B cell (primary cell): ENCODE data around the gene CTSD. TPM values are rescaled to one million over a fixed set of nuclear protein-coding genes. Genes with fewer than 3 reads are reported as not detected.

Experiments
- ATAC-seq: fragments of 200-7000 bp; cut with Tn5 transposase; one replicate; pipeline ENCODE4 v1.10.0; 2021; ENCODE audit warnings: low read depth, mild to moderate bottlenecking, moderate number of reproducible peaks, moderate library complexity
- CTCF ChIA-PET: fragments of 350-600 bp; sonication (Branson Sonifier 250); formaldehyde crosslinking; loops from one replicate; lab custom pipeline; 2021; ENCODE audit warnings: antibody characterized with exemption, inconsistent platforms; lab: Charles Lee
- POLR2A ChIA-PET: fragments of 350-600 bp; sonication (Branson Sonifier 250); formaldehyde crosslinking; loops from one replicate; lab custom pipeline; 2021; ENCODE audit warnings: antibody characterized with exemption; lab: Charles Lee
- DNase-seq: peaks from one replicate; pipeline ENCODE4 v3.0.0; 2013
- H2AFZ ChIP-seq: 2 replicates; pipeline ENCODE4 v1.6.1; 2012; ENCODE audit warnings: mild to moderate bottlenecking, low read depth, low read length; ENCODE audit not compliant: insufficient read depth, poor library complexity, severe bottlenecking
- H3K27ac ChIP-seq, 2 donors: 1 replicate in 1 of 2; 2 replicates in 1 of 2; pipeline ENCODE4 v1.5.1; 2012 to 2013; ENCODE audit warnings: low read length in 2 of 2, mild to moderate bottlenecking in 2 of 2, moderate library complexity in 1 of 2
- H3K27me3 ChIP-seq, 4 experiments: fragments of 200-600 bp in 1 of 4; sonication (generic) in 1 of 4; replicated peaks in 1 of 4; 1 replicate in 2 of 4; 2 replicates in 2 of 4; pipeline versions ENCODE4 v1.6.1 to v1.7.0; 2013 to 2016; ENCODE audit warnings: low read length in 3 of 4, mild to moderate bottlenecking in 2 of 4, mixed read lengths in 1 of 4, moderate library complexity in 1 of 4; ENCODE audit not compliant: insufficient read depth in 4 of 4, control insufficient read depth in 3 of 4; ENCODE audit errors: control extremely low read depth in 1 of 4
- H3K36me3 ChIP-seq, 2 experiments: replicated peaks in 1 of 2; 1 replicate in 1 of 2; 2 replicates in 1 of 2; pipeline versions ENCODE4 v1.6.1 to v1.7.1; 2013; ENCODE audit warnings: low read length in 1 of 2; ENCODE audit not compliant: insufficient read depth in 2 of 2, control insufficient read depth in 1 of 2; ENCODE audit errors: control extremely low read depth in 1 of 2, extremely low read depth in 1 of 2
- H3K4me1 ChIP-seq, 2 donors: fragments of 200-600 bp in 1 of 2; sonication (generic) in 1 of 2; 1 replicate in 1 of 2; 2 replicates in 1 of 2; pipeline versions ENCODE4 v1.5.1 to v1.6.1; 2013 to 2017; ENCODE audit warnings: low read length in 2 of 2; ENCODE audit not compliant: control insufficient read depth in 2 of 2, insufficient read depth in 2 of 2
- H3K4me2 ChIP-seq: replicated peaks from 2 replicates; pipeline ENCODE3; 2012; ENCODE audit warnings: mild to moderate bottlenecking, low read depth, low read length; ENCODE audit not compliant: poor library complexity, severe bottlenecking
- H3K4me3 ChIP-seq, 5 experiments: fragments of 200-600 bp in 1 of 5; sonication (generic) in 1 of 5; 1 replicate in 3 of 5; 2 replicates in 2 of 5; pipeline versions ENCODE4 v1.5.1 to v1.7.0; 2011 to 2016; ENCODE audit warnings: low read length in 4 of 5, mild to moderate bottlenecking in 4 of 5, low read depth in 2 of 5, control low read depth in 1 of 5, moderate library complexity in 1 of 5; ENCODE audit not compliant: insufficient read depth in 1 of 5; ENCODE audit errors: control extremely low read depth in 1 of 5, extremely low read depth in 1 of 5
- H3K79me2 ChIP-seq: fragments of 200-600 bp; sonication (generic); one replicate; pipeline ENCODE4 v1.6.0; 2016; ENCODE audit warnings: low read length; ENCODE audit not compliant: control insufficient read depth, insufficient read depth
- H3K9ac ChIP-seq: fragments of 200-600 bp; sonication (generic); 2 replicates; pipeline ENCODE4 v1.6.1; 2017; ENCODE audit warnings: mild to moderate bottlenecking, low read length, moderate library complexity
- H3K9me3 ChIP-seq, 3 donors: one replicate each; pipeline versions ENCODE4 v1.6.1 to v1.7.1; 2013; ENCODE audit warnings: low read length in 2 of 3; ENCODE audit not compliant: control insufficient read depth in 2 of 3, insufficient read depth in 1 of 3; ENCODE audit errors: control extremely low read depth in 1 of 3
- H4K20me1 ChIP-seq: 2 replicates; pipeline ENCODE4 v1.6.0; 2012; ENCODE audit warnings: mild to moderate bottlenecking, low read length; ENCODE audit not compliant: insufficient read depth, control insufficient read depth, poor library complexity, severe bottlenecking
- H3K27ac Mint-ChIP-seq: one replicate; pipeline ENCODE4 v1.8.0; 2021; ENCODE audit warnings: mixed read lengths
- H3K27me3 Mint-ChIP-seq: one replicate; pipeline ENCODE4 v1.8.0; 2021; ENCODE audit warnings: mixed read lengths
- H3K4me1 Mint-ChIP-seq: one replicate; pipeline ENCODE4 v1.8.0; 2021; ENCODE audit warnings: mixed read lengths
- H3K4me3 Mint-ChIP-seq: one replicate; pipeline ENCODE4 v1.8.0; 2021; ENCODE audit warnings: mixed read lengths
- H3K9me3 Mint-ChIP-seq: one replicate; pipeline ENCODE4 v1.8.0; 2022; ENCODE audit warnings: mixed read lengths; ENCODE audit not compliant: insufficient read depth
- CTCF ChIP-seq: fragments of 200-600 bp; IDR thresholded peaks from one replicate; pipeline ENCODE4 v1.8.0; 2022; ENCODE audit warnings: antibody characterized with exemption, mild to moderate bottlenecking
- EZH2 ChIP-seq: IDR thresholded peaks from 2 replicates; pipeline ENCODE4 v1.6.1; 2012; ENCODE audit warnings: borderline replicate concordance, low read depth, mild to moderate bottlenecking, moderate library complexity, low read length; ENCODE audit not compliant: insufficient read depth, poor library complexity, severe bottlenecking
- WGBS: methylation state at CpG from one replicate; pipeline ENCODE4 v1.1.5; 2013; ENCODE audit warnings: missing lambda C conversion rate; ENCODE audit not compliant: insufficient coverage; 5-methylcytosine and 5-hydroxymethylcytosine counted together
- intact Hi-C: fragments of 100-400 bp; cut with micrococcal nuclease; formaldehyde crosslinking; loops from one replicate; pipeline ENCODE4 v1.10.0; 2022
- polyA plus RNA-seq: library from polyadenylated mRNA; depleted of rRNA; stranded (reverse); fragments of >200 nt; gene quantifications from 2 replicates; pipeline ENCODE4 v1.2.3, GENCODE V29; 2012
- total RNA-seq, 2 donors: library from RNA; stranded (reverse); fragments of 120-200 nt in 1 of 2; gene quantifications; 1 replicate in 1 of 2; 2 replicates in 1 of 2; pipeline versions ENCODE4 v1.2.3 to v1.2.4, GENCODE V29; 2013 to 2022

Gene CTSD
- total and polyA plus RNA-seq, 2 donors (not counting 1 experiment from before 2014, with no cell fraction given) = 42.2 to 83.5 TPM

GRCh38 chr11:1761857-1762536 lies 1.7 kb downstream of the CTSD start:
- ATAC-seq (no peak), DNase-seq (no peak)
- H3K4me3 Mint-ChIP-seq = peak overlapping the region; percentile 67
- Histone ChIP-seq H3K4me1 (peaks cover 16 to 45% of the 10 kb centered on the region in 2 donors), H3K4me2 (peak overlapping the region; percentile 99), H3K9me3 (no peaks in the 10 kb centered on the region), H3K79me2 (peaks cover 19% of the 10 kb centered on the region), H3K27ac (no peak overlapping the region), H4K20me1 (peaks cover 22% of the 10 kb centered on the region), H3K27me3 (no peaks in the 10 kb centered on the region), H3K36me3 (peaks cover 0 to 2% of the 10 kb centered on the region in 2 experiments), H2AFZ (no peak overlapping the region), H3K4me3 (peak overlapping the region in 1 of 5 experiments; percentile 2), H3K9ac (no peak overlapping the region)
- POLR2A ChIA-PET = no interaction called here
- CTCF ChIA-PET = interaction anchor here (1.0 kb wide), 1 partner anchor 68 kb away, joined by 4 read pairs; no protein-coding TSS in a partner anchor
- no peaks in the 10 kb centered on the region for H3K27me3 Mint-ChIP-seq
- intact Hi-C loops = loop anchor here (5.0 to 10.0 kb wide), 2 partner anchors 83 to 1230 kb away; partner anchors contain the start of gene NAP1L4
- 73% methylated on average over 12 of the region's 12 CpGs for WGBS
- no peak for TF ChIP-seq EZH2
- no peak for TF ChIP-seq CTCF
- no peaks in the 10 kb centered on the region for H3K9me3 Mint-ChIP-seq
- peak overlapping the region; percentile 63 for H3K27ac Mint-ChIP-seq
- peaks cover 23% of the 10 kb centered on the region for H3K4me1 Mint-ChIP-seq
